Fibroblast of pulmonary artery (primary cell): Measurements from ENCODE around the gene ZC3H12C.

Experiments used
- DNase-seq: peaks from one replicate; pipeline ENCODE4 v3.0.0-alpha.2; 2010; ENCODE audit warnings: low read depth
- H3K4me3 ChIP-seq: replicated peaks from 2 replicates; pipeline ENCODE4 v1.5.1; 2011; ENCODE audit warnings: low read depth, mild to moderate bottlenecking, control low read depth, low read length, moderate library complexity
- CTCF ChIP-seq: IDR thresholded peaks from 2 replicates; pipeline ENCODE4 v1.5.1; 2011; ENCODE audit warnings: mild to moderate bottlenecking, control low read depth, low read length, inconsistent platforms; ENCODE audit errors: missing control alignments

The ZC3H12C gene

GRCh38 chr11:110098645-110099044 is 5.5 kb downstream of the ZC3H12C start:
- no peak for TF ChIP-seq CTCF
- no peak overlapping the region for H3K4me3 ChIP-seq
- no peak for DNase-seq

- DNase-seq, result no peak
- H3K4me3 ChIP-seq, result no peak overlapping the region
- no peak for TF ChIP-seq CTCF
These were observed 7.5 kb downstream of the ZC3H12C start for GRCh38 chr11:110100476-110101240.

- no peak for TF ChIP-seq CTCF
- H3K4me3 ChIP-seq, result no peak overlapping the region
- no peak for DNase-seq
These were observed 13.6 kb downstream of the ZC3H12C start for GRCh38 chr11:110106713-110107274.

- H3K4me3 ChIP-seq, result no peak overlapping the region
These were observed 17.7 kb downstream of the ZC3H12C start for GRCh38 chr11:110110854-110111253.

GRCh38 chr11:110112457-110112856 is 19.3 kb downstream of the ZC3H12C start:
- H3K4me3 ChIP-seq, result no peak overlapping the region
- TF ChIP-seq CTCF, result no peak
- DNase-seq, result no peak

More at GRCh38 chr11:110110854-110111253, 17.7 kb downstream of the ZC3H12C start:
- DNase-seq, result no peak
- TF ChIP-seq CTCF, result no peak

GRCh38 chr11:110113505-110113904 is 20.3 kb downstream of the ZC3H12C start:
- no peak for TF ChIP-seq CTCF
- no peak overlapping the region for H3K4me3 ChIP-seq
- DNase-seq, result no peak

GRCh38 chr11:110113973-110114372 is 20.8 kb downstream of the ZC3H12C start:
- H3K4me3 ChIP-seq, result no peak overlapping the region
- DNase-seq, result no peak
- no peak for TF ChIP-seq CTCF
